Measurements from ENCODE around the gene KRABD2.

DNA sequence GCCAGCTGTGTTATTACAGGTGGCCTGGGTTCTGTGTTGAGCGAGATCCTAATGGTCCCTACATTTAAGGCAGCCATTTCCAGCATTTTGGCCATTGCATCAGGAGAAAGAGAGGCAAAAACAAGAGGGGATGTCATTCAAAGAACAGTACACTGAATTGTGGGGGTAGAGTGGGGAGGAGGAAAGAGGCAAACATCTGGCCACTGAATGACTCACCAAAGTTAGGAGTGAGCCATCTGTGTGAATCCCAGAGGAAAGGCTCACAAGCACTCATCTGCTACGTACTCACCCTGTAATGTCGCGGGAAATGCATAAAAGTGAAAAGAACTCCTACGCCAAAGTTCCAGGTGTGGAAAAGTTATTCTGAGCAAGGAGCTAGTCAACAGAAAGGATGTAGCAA is 16.7 kb downstream of the KRABD2 start:
- TF ChIP-seq POLR2A (IDR thresholded peaks at IDR 0.05; ENCODE audit: borderline replicate concordance, extremely low read depth, insufficient read depth, insufficient read length) (no peak), ZNF274 (IDR thresholded peaks at IDR 0.05; ENCODE audit: low read depth, low read length) (no peak), ELF1 (IDR thresholded peaks at IDR 0.05; ENCODE audit: borderline replicate concordance, low read depth) (no peak), CEBPB (IDR thresholded peaks at IDR 0.05; ENCODE audit: low read depth) (no peak), POLR2AphosphoS5 (IDR thresholded peaks at IDR 0.05; ENCODE audit: low read depth, low read length) (no peak), RAD21 (IDR thresholded peaks at IDR 0.05; ENCODE audit: low read depth) (no peak), SIN3A (IDR thresholded peaks at IDR 0.05; ENCODE audit: low read depth) (no peak), ZFX (IDR thresholded peaks at IDR 0.05) (no peak), CBX3 (IDR thresholded peaks at IDR 0.05; ENCODE audit: low read depth) (no peak), YY1 (IDR thresholded peaks at IDR 0.05; ENCODE audit: extremely low read depth, insufficient replicate concordance, low read depth, low read length) (no peak)
- TF ChIP-seq, protein P1, sequence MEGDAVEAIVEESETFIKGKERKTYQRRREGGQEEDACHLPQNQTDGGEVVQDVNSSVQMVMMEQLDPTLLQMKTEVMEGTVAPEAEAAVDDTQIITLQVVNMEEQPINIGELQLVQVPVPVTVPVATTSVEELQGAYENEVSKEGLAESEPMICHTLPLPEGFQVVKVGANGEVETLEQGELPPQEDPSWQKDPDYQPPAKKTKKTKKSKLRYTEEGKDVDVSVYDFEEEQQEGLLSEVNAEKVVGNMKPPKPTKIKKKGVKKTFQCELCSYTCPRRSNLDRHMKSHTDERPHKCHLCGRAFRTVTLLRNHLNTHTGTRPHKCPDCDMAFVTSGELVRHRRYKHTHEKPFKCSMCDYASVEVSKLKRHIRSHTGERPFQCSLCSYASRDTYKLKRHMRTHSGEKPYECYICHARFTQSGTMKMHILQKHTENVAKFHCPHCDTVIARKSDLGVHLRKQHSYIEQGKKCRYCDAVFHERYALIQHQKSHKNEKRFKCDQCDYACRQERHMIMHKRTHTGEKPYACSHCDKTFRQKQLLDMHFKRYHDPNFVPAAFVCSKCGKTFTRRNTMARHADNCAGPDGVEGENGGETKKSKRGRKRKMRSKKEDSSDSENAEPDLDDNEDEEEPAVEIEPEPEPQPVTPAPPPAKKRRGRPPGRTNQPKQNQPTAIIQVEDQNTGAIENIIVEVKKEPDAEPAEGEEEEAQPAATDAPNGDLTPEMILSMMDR (IDR thresholded peaks at IDR 0.05 in 2 of 3, conservative IDR thresholded peaks at IDR 0.05 in 1 of 3; ENCODE audit: borderline replicate concordance in 1 of 3, insufficient read depth in 1 of 3, low read depth in 2 of 3, low read length in 2 of 3) = no peak
- TF ChIP-seq, protein P2, sequence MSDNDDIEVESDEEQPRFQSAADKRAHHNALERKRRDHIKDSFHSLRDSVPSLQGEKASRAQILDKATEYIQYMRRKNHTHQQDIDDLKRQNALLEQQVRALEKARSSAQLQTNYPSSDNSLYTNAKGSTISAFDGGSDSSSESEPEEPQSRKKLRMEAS (IDR thresholded peaks at IDR 0.05) = no peak
- TF ChIP-seq, protein P3, sequence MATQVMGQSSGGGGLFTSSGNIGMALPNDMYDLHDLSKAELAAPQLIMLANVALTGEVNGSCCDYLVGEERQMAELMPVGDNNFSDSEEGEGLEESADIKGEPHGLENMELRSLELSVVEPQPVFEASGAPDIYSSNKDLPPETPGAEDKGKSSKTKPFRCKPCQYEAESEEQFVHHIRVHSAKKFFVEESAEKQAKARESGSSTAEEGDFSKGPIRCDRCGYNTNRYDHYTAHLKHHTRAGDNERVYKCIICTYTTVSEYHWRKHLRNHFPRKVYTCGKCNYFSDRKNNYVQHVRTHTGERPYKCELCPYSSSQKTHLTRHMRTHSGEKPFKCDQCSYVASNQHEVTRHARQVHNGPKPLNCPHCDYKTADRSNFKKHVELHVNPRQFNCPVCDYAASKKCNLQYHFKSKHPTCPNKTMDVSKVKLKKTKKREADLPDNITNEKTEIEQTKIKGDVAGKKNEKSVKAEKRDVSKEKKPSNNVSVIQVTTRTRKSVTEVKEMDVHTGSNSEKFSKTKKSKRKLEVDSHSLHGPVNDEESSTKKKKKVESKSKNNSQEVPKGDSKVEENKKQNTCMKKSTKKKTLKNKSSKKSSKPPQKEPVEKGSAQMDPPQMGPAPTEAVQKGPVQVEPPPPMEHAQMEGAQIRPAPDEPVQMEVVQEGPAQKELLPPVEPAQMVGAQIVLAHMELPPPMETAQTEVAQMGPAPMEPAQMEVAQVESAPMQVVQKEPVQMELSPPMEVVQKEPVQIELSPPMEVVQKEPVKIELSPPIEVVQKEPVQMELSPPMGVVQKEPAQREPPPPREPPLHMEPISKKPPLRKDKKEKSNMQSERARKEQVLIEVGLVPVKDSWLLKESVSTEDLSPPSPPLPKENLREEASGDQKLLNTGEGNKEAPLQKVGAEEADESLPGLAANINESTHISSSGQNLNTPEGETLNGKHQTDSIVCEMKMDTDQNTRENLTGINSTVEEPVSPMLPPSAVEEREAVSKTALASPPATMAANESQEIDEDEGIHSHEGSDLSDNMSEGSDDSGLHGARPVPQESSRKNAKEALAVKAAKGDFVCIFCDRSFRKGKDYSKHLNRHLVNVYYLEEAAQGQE (IDR thresholded peaks at IDR 0.05; ENCODE audit: low read depth) = no peak
